Progenitor cell of endocrine pancreas (in vitro differentiated cells): ENCODE results near the gene GPR148. TPM values are rescaled to one million over a fixed set of nuclear protein-coding genes. Genes with fewer than 3 reads are reported as not detected.
"Not testable (repeated sequence)": the region's sequence is repeated elsewhere in the genome, so short reads cannot be mapped to it uniquely, and the experiment has no call there.

ENCODE experiments used
- DNase-seq: peaks from one replicate; pipeline ENCODE4 v3.0.0; 2021; ENCODE audit warnings: low spot score; ENCODE audit not compliant: unreplicated experiment
- H3K27ac Mint-ChIP-seq: 2 replicates; pipeline ENCODE4 v1.8.0; 2021; ENCODE audit warnings: mild to moderate bottlenecking, moderate library complexity, mixed read lengths
- H3K27me3 Mint-ChIP-seq: 2 replicates; pipeline ENCODE4 v1.8.0; 2021; ENCODE audit warnings: mixed read lengths
- H3K36me3 Mint-ChIP-seq: 2 replicates; pipeline ENCODE4 v1.8.0; 2022; ENCODE audit warnings: mixed read lengths; ENCODE audit not compliant: insufficient read depth
- H3K4me1 Mint-ChIP-seq: 2 replicates; pipeline ENCODE4 v1.8.0; 2021; ENCODE audit warnings: low read depth, mixed read lengths
- H3K4me3 Mint-ChIP-seq: 2 replicates; pipeline ENCODE4 v1.8.0; 2021; ENCODE audit warnings: low read depth, mild to moderate bottlenecking, moderate library complexity, mixed read lengths
- H3K9me3 Mint-ChIP-seq: 2 replicates; pipeline ENCODE4 v1.8.0; 2021; ENCODE audit warnings: low read depth, mixed read lengths
- CTCF ChIP-seq: fragments of 200-600 bp; sonication (generic); IDR thresholded peaks from one replicate; pipeline ENCODE4 v1.5.0; 2021; ENCODE audit warnings: antibody characterized with exemption, mild to moderate bottlenecking; ENCODE audit not compliant: unreplicated experiment
- total RNA-seq: library from RNA; stranded (reverse); gene quantifications from 2 replicates; pipeline ENCODE4 v1.2.1, GENCODE V29; 2021

Gene GPR148
- total RNA-seq, 1 donor from 2014 or later = 0.46 TPM

- no peaks in the 10 kb centered on the region for H3K36me3 Mint-ChIP-seq
- H3K9me3 Mint-ChIP-seq = no peaks in the 10 kb centered on the region
- peaks cover 28% of the 10 kb centered on the region for H3K27me3 Mint-ChIP-seq
- H3K4me1 Mint-ChIP-seq = peaks cover 4% of the 10 kb centered on the region
- no peak for TF ChIP-seq CTCF
- H3K27ac Mint-ChIP-seq = no peak overlapping the region
- DNase-seq = no peak
- H3K4me3 Mint-ChIP-seq = no peak overlapping the region
Measured at GRCh38 chr2:130729322-130730299, 741 bp downstream of the GPR148 start.

GRCh38 chr2:130732257-130732656 lies 3.4 kb downstream of the GPR148 start:
- H3K9me3 Mint-ChIP-seq, H3K4me1 Mint-ChIP-seq, H3K27ac Mint-ChIP-seq, H3K36me3 Mint-ChIP-seq, DNase-seq, H3K4me3 Mint-ChIP-seq: not testable (repeated sequence)
- peaks cover 28% of the 10 kb centered on the region for H3K27me3 Mint-ChIP-seq

GRCh38 chr2:130735200-130735599 lies 6.3 kb downstream of the GPR148 start:
- no peak for DNase-seq
- H3K36me3 Mint-ChIP-seq = no peaks in the 10 kb centered on the region
- no peak overlapping the region for H3K27ac Mint-ChIP-seq
- peaks cover 1% of the 10 kb centered on the region for H3K4me1 Mint-ChIP-seq
- peaks cover 7% of the 10 kb centered on the region for H3K27me3 Mint-ChIP-seq
- TF ChIP-seq CTCF = no peak
- H3K4me3 Mint-ChIP-seq = no peak overlapping the region
- no peaks in the 10 kb centered on the region for H3K9me3 Mint-ChIP-seq

- Mint-ChIP-seq H3K27me3 (no peaks in the 10 kb centered on the region), H3K27ac (no peak overlapping the region), H3K4me3 (no peak overlapping the region), H3K36me3 (no peaks in the 10 kb centered on the region), H3K4me1 (peaks cover 1% of the 10 kb centered on the region), H3K9me3 (no peaks in the 10 kb centered on the region)
- no peak for DNase-seq
- no peak for TF ChIP-seq CTCF
Measured at GRCh38 chr2:130736487-130736886, 7.6 kb downstream of the GPR148 start.

GRCh38 chr2:130737592-130737991 lies 8.7 kb downstream of the GPR148 start:
- H3K4me1 Mint-ChIP-seq = peaks cover 1% of the 10 kb centered on the region
- H3K27ac Mint-ChIP-seq = no peak overlapping the region
- H3K36me3 Mint-ChIP-seq = no peaks in the 10 kb centered on the region
- no peak overlapping the region for H3K4me3 Mint-ChIP-seq
- no peaks in the 10 kb centered on the region for H3K9me3 Mint-ChIP-seq
- no peaks in the 10 kb centered on the region for H3K27me3 Mint-ChIP-seq
- no peak for DNase-seq
- no peak for TF ChIP-seq CTCF

- Mint-ChIP-seq H3K36me3 (no peaks in the 10 kb centered on the region), H3K27ac (no peak overlapping the region), H3K27me3 (peaks cover 5% of the 10 kb centered on the region), H3K4me1 (peaks cover 19% of the 10 kb centered on the region), H3K4me3 (no peak overlapping the region), H3K9me3 (no peaks in the 10 kb centered on the region)
- no peak for TF ChIP-seq CTCF
- DNase-seq = no peak
Measured at GRCh38 chr2:130740671-130741070, 11.8 kb downstream of the GPR148 start.
